Fibroblast of pulmonary artery (primary cell): ENCODE data around the gene TRIM47.
A peak's percentile ranks its signal among the peaks of the same experiment; 100 is the strongest.

Experiments used
- DNase-seq: peaks from one replicate; pipeline ENCODE4 v3.0.0-alpha.2; 2010; ENCODE audit warnings: low read depth
- H3K4me3 ChIP-seq: replicated peaks from 2 replicates; pipeline ENCODE4 v1.5.1; 2011; ENCODE audit warnings: low read depth, mild to moderate bottlenecking, control low read depth, low read length, moderate library complexity
- TF ChIP-seq, protein P1 (sequence below): IDR thresholded peaks from 2 replicates; pipeline ENCODE4 v1.5.1; 2011; ENCODE audit warnings: mild to moderate bottlenecking, control low read depth, low read length, inconsistent platforms; ENCODE audit errors: missing control alignments

TRIM47 gene

GRCh38 chr17:75878174-75878998 lies at the start of gene TRIM47:
Gene TRIM47, minus strand, starts transcription at chr17:75878581. Its CDS starts 33 bp downstream, at chr17:75878548.
- TF ChIP-seq, protein P1, sequence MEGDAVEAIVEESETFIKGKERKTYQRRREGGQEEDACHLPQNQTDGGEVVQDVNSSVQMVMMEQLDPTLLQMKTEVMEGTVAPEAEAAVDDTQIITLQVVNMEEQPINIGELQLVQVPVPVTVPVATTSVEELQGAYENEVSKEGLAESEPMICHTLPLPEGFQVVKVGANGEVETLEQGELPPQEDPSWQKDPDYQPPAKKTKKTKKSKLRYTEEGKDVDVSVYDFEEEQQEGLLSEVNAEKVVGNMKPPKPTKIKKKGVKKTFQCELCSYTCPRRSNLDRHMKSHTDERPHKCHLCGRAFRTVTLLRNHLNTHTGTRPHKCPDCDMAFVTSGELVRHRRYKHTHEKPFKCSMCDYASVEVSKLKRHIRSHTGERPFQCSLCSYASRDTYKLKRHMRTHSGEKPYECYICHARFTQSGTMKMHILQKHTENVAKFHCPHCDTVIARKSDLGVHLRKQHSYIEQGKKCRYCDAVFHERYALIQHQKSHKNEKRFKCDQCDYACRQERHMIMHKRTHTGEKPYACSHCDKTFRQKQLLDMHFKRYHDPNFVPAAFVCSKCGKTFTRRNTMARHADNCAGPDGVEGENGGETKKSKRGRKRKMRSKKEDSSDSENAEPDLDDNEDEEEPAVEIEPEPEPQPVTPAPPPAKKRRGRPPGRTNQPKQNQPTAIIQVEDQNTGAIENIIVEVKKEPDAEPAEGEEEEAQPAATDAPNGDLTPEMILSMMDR = peak; percentile 28
- H3K4me3 ChIP-seq = peak within 1 kb of the TSS; percentile 90
- peak; percentile 77 for DNase-seq

DNA sequence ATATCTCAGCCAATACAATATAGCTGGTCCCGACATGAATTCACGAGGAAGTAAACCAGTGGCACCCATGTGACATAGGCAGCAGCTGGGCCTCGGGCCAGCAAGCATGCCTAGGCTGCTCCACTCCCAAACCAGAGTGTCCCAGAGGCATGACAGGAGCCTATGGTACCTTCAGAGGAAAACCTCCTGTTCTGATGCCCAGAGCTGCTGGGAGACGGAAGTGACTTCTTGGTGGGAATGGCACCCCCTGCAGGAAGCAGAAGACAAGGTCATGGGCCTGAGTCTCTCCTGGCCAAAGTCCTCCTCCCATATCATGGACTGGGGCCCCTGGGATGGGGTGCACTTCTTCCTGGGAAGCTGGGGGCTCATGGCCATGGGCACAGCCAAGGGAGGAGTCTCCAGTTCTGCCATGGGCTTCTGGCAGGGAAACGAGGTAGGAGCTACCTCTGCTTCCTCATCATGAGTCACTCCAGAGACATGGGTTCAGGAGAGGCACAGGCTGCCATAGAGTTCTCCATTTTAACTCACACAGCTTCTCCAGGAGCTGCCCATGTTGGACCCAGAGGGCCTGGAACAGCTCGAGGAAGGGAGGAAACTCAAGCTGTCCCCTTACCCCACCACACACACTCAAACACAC lies 49.0 kb upstream of the TRIM47 start:
- TF ChIP-seq, protein P1 = peak; percentile 37
- H3K4me3 ChIP-seq = no peak overlapping the region
- DNase-seq = no peak

DNA sequence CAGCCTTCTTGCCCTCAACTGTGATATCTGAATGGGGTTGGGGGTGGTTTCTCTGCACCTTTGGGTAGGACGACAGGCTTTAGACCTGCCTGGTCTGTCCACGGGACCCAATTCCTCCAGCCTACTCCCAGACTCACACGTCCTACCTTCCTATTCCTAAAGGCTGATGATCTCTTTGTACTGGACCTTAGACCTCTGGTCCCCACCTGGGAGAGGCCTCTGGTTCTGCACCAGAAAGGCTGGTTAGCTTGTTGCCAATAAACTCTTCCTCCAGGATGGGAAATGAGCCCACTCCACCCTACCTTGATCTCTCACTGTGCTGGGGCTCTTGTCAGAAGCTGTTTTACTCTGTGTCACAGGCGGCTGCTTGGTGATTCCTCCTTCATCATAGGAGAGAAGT lies 48.1 kb upstream of the TRIM47 start:
- TF ChIP-seq, protein P1 = no peak
- DNase-seq = no peak

GRCh38 chr17:75925912-75926311 lies 47.5 kb upstream of the TRIM47 start:
- TF ChIP-seq, protein P1 = no peak
- no peak overlapping the region for H3K4me3 ChIP-seq

More for the DNA sequence above, 48.1 kb upstream of the TRIM47 start:
- H3K4me3 ChIP-seq = no peak overlapping the region

DNA sequence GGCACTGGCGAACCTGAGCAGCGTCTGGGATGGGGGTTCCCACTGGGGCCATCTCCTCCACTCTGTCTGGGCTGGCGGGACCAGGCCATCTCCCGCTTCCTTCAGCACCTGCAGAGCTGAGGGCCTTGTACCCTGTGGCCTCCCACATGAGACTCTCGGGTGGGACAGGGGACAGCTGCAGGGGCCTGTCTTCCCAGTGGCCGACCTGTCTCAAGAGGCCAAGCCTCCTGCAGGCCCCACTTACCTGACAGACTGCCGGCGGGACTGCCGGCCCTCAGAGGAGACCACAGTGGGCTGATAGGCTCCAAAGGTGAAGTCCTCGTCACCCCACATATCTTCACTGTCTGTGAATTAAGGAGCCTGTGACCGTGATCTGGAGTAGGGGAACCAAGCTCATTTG lies 46.7 kb upstream of the TRIM47 start:
- no peak overlapping the region for H3K4me3 ChIP-seq
- TF ChIP-seq, protein P1 = no peak

More at GRCh38 chr17:75925912-75926311, 47.5 kb upstream of the TRIM47 start:
- no peak for DNase-seq

GRCh38 chr17:75922963-75923874 lies 44.8 kb upstream of the TRIM47 start:
- DNase-seq = no peak
- TF ChIP-seq, protein P1 = no peak

More for the DNA sequence above, 46.7 kb upstream of the TRIM47 start:
- no peak for DNase-seq

More at GRCh38 chr17:75922963-75923874, 44.8 kb upstream of the TRIM47 start:
- no peak overlapping the region for H3K4me3 ChIP-seq
